Embryonic facial prominence (tissue), 1 donor: ENCODE measurements around the gene ORAI3.

Experiments used
- DNase-seq: peaks from one replicate; pipeline ENCODE4 v3.0.0-alpha.2; 2016; ENCODE audit errors: extremely low spot score

Gene ORAI3

DNA sequence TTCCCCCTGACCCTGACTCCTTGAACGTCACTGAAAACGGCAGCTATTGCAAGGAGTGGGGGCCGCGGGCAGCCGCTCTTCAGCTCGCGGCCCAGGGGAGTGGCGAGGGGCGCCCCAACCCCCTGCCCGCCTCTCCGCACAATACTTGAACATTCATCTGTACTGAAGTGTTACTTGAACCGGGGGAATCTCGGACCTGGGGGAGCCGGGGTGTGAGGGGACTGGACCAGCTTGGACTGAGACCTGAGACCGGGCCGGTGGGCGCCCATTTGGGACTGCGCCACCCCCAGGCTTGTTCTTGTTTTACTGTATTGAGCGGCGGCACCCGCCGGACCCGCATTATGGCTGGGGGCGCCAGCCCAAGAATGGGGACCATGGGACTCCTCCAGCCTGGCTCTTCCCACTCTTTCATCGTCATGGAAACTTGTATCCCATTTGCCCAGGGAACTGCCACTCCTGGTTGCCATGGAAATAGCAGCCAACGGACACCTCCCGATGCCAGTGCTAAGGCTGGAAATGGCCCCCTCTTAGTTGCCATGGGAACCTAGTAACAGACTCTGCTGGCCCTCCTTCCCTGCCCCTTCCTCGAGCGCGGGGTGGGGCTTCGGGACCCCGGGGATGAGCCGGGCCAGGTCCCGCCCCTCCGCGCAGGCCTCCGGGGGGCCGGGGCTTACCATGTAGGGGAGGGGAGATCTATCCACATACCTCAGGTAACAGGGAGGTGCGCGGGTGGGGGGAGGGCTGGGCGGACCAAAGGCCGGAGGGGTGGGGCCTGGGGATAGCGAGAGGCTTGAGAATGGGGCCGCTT is 805 bp upstream of the ORAI3 start:
- peak; percentile 99 for DNase-seq

DNA sequence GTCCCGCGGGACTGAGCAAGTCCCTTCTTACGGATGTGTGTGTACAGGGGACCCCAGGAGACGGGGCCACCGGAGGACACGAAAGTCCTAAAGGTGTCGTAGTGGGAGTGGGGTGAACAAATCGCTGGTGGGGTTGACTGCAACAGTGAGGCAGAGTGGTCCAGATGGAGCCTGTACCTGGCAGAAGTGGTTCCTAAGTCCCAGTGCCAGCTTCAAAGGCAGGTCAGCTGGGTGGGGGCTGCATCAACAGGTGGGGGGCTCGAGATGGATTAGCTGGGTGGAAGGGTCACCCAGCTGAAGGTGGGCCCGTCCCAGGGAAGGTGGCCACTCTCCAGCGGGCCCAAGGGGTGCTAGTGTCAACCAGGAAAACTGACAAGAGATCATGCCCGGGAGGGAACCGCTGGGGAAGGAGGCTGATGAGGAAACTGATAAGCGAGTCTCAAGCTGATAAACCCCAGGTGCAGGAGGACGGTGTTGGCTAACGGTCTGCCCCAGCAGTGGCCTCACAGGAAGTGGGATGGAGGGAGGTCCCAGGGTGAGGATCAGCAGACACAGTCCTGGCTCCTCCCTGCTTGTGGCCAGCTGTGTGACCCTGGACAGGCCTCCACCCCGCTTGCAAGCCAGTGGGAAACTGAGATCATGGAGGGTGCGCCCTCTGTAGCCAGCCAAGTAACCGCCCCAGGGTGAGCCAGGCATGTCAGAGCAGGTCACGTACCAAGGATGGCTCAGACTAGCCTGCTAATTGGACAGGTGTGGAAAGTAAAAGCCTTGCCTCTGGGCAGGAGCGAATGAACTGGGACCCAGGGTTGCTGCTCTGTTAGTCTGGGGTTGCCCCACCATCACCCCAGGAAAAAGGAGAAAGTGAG is 1.0 kb downstream of the ORAI3 start:
- no peak for DNase-seq

DNA sequence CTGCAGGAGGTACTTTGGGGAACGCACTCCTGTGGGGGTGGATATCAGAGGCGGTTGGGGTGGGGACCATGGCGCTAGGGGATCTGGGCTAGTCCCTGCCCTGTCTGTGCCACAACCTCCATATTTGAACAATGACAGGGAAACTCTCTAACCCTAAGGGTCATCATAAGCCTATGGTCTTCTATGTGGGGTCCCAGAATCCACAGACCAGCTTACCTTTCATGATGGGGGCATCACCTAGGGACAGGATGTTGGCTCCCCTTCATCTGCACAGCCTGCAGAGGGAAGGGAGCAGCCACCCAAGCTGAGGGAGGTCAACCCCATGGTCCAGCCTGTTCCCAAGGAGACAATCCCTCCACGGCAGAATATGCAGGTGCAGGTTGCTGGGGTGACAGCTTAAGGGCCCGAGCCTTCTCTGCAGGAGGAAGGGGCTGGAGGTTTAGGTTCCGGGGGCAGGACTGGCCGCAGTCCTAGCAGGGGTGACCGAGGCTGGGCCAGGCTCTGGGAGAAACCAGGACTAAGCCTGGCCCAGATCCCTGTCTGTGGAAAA is 1.7 kb downstream of the ORAI3 start:
- no peak for DNase-seq

DNA sequence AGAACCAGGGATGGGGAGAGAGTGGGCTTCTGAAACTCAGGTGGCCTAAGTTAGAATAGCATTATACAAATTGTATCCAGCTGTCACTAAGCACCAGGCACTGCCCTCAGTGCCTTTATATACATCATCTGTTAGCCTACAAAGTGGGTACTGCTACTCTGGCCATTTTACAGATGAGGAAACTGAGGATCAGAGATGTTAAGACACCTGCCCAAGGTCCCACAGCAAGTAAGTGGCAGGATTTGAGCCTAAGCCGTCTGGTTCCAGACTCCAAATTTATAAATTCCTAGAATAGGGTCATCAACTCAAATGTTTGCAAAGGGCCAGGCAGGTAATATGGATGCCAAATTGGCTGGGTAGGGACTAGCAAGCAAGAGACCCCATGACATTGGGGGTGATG is 2.3 kb downstream of the ORAI3 start:
- DNase-seq = no peak

DNA sequence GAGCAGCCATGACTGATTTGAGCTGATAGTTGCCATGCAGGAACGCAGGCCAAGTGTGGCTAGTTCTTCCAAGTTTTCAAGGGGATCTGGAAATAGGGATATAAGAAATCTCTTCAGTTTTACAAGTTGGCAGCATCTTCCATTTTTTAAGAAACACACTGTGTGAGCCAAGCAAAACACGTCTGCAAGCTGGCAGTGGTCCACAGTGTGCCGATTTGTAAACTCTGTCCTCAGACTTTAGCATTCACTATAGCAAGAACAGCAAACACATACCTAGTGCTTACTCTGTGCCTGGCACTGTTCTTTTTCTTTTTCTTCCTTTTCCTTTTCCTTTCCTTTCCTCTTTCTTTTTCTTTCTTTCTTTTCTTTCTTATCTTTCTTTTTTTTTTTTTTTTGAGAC is 2.9 kb downstream of the ORAI3 start:
- DNase-seq = no peak

DNA sequence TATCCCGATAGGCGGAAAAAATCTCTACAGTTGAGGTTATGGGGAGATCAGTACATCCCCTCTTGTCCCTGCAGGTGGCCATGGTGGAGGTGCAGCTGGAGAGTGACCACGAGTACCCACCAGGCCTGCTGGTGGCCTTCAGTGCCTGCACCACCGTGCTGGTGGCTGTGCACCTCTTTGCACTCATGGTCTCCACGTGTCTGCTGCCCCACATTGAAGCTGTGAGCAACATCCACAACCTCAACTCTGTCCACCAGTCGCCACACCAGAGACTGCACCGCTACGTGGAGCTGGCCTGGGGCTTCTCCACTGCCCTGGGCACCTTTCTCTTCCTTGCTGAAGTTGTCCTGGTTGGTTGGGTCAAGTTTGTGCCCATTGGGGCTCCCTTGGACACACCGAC is 4.2 kb downstream of the ORAI3 start:
- no peak for DNase-seq

DNA sequence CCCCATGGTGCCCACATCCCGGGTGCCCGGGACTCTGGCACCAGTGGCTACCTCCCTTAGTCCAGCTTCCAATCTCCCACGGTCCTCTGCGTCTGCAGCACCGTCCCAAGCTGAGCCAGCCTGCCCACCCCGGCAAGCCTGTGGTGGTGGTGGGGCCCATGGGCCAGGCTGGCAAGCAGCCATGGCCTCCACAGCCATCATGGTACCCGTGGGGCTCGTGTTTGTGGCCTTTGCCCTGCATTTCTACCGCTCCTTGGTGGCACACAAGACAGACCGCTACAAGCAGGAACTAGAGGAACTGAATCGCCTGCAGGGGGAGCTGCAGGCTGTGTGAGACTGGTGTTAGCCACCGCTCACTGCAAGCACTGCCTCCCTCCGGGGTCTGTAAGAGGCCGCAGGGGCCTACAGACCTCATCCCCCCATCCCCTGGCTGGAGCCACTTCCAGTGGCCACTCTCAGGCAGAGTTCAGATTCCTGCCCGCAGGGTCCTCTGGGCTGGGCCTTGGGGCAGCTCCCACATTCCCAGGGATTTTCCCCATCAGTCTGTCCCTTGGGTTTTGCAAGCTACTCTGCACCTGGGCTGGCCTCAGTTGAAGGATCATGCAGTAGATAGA is 4.8 kb downstream of the ORAI3 start:
- no peak for DNase-seq

DNA sequence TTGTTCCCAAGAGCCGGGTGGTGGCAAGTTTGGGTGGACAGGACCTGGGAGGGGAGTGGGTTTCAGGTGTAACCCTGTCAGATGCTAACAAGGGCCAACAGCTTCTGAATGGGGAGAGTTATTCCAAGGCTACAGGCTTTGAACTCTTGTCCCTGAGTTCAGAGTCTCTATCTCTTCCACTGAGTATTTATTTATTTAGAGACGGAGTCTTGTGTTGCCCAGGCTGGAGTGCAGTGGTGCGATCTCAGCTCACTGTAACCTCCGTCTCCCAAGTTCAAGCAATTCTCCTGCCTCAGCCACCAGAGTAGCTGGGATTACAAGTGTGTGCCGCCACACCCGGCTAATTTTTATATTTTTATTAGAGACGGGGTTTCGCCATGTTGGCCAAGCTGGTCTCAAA is 6.1 kb downstream of the ORAI3 start:
- no peak for DNase-seq

DNA sequence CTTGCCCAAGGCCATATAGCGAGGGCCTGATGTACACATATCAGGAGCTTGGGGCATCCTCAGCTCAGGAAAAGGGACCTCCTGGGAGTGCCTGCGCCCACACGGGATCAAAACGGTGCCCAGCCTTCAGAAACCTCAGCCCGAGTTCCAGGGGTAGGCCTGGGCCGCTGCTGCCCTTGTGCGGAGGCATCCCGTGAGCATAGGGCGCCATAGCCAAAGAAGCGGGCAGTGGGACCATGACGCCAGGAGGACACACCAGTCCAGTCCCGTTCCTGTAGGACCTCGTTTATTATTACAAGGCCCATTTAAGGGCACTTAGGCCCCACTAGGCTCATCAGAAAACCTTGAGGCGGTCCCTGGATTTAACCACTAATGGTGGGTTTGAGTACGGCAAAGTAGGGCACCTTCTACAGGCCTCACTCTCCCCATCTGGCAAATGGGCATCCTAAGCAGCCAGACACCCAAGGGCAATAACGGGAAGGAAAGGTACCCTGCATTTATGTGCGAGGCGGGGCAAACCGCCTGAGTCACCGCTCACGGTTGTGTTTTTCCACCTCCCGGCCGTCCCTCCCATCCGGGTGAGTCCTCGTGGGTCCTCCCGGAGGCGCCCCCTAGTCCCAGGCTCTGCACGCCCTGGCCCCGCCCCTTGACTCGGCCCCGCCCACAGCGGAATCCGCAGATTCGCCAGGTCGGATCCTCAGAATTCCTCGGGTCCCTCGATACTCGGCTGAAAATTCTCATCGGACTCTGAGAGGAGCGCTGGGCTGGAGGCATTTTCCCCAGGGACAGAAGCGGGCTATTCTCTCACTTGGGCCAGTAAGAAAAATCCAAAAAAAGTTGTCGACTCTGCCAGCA is 8.0 kb downstream of the ORAI3 start:
- peak; percentile 52 for DNase-seq

DNA sequence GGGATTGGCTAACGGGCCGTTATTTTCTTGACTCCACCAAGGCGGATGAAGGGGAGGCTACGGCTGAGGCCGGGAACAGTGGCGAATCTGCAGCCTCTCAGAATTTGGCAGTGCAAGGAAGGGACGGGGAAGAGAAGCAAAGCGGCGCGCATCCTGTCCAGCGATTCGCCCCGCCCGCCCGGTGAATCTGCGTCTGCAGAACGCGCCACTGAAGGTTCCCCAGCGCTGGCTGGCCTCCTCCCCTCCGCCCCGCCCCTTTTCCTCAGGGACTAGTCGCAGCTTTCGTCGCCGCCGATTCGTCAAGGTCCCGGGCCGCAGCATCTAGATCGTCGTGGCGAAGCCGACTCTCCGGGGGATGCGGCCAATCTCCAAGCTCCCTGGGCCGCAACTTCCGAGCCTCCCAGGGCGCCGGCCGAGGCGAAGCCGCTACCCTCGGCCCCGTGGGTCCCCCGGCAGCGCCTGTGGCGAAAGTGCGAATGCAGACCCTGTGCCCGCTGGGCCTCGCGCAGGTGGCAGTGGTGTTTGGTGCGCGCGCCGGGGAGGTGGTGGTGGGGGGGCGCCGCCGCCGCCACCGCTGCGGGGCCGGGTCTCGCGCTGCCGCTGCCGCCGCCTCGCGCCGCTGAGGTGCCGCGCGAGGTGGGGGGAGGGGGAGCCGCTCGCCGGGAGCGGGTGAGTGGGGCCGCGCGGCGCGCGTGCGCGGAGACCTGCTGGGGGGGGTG is 8.7 kb downstream of the ORAI3 start, which contains the start of gene SETD1A:
Gene SETD1A (plus strand): TSS at position 299 of the 719 bp plus-strand sequence. CDS start 978 bp downstream, outside the sequence.
- peak; percentile 93 for DNase-seq

DNA sequence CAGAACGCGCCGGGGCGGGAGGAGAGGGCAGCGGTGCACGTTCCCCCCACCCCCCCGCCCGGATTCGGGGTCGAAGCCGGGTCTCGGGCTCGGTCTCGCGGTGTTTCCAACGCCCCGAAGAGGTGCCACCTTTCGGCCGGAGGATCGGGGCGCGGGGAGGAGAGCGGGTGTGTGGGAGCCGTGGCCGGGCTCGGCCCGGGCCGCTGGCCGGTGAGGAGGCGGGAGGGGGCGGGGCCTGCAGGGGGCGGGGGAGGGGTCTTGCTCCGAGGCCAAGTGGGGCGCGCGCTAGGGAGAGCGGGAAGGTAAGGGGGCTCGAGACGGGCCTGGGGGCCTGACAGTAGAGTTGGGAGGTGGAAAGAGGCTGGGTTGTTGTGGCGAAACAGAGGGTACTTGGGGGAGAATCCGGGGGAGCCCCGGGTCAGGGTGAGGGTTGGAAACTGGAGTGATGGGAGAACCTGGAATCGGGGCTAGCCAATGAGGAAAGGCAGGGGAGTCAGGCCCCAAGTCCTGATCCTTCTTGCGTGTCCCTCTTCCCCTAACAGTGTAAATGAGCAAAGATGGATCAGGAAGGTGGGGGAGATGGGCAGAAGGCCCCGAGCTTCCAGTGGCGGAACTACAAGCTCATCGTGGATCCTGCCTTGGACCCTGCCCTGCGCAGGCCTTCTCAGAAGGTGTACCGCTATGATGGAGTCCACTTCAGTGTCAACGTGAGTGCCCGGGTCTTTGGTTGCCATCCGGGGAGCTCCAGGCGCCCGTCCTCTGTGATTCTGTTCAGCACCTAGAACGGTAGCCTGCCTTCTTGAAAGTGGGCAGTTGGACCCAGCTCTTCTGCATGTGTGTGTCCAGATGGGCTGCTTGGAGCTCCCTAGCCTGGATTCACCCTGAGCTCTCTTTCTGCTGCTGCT is 9.6 kb downstream of the ORAI3 start:
- no peak for DNase-seq

DNA sequence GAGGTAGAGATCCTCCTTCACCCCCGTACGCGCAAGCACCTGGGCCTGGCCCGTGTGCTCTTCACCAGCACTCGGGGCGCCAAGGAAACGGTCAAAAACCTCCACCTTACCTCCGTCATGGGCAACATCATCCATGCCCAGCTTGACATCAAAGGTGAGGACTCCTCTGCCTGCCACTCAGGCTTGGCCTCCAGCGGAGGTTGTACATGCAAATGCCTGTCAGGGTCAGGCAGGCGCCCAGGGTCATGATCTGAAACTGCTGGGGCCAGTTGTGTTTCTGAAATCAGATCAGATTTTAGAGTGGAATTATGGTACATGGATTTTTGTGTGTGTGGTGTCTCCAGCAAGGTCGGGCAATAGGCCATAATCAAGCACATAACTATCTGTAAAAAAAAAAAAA is 12.5 kb downstream of the ORAI3 start:
- DNase-seq = no peak

DNA sequence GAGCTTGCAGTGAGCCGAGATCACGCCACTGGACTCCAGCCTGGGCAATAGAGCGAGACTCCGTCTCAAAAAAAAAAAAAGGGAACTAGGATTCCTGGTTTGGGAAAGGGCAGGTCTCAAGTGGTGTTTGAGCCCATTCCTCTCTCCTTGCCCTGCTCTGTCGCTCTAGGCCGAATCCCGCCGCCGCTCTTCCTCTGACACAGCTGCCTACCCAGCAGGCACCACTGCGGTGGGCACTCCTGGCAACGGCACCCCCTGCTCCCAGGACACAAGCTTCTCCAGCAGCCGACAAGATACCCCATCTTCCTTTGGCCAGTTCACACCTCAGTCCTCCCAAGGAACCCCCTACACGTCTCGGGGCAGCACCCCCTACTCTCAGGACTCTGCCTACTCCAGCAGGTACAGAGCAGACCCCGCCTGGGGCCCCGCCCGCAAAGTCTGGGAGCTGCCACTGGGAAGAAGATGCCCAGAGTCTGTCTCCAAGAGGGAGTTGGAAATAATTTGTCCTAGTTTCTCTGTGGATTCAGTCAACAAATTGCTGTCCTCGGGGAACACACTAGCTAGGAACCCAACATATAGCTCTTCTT is 15.2 kb downstream of the ORAI3 start:
- DNase-seq = no peak

DNA sequence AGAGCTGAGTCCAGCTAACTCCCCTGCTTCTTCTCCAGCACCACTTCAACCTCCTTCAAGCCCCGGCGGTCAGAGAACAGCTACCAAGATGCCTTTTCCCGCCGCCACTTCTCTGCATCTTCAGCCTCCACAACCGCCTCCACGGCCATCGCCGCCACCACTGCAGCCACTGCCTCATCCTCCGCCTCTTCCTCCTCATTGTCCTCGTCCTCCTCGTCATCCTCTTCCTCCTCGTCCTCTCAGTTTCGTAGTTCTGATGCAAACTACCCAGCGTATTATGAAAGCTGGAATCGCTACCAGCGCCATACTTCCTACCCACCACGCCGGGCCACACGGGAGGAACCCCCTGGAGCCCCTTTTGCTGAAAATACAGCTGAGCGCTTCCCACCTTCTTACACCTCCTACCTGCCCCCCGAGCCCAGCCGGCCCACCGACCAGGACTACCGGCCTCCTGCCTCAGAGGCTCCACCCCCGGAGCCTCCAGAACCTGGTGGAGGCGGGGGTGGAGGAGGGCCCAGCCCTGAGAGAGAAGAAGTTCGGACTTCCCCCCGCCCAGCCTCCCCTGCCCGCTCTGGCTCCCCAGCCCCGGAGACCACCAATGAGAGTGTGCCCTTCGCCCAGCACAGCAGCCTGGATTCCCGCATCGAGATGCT is 15.8 kb downstream of the ORAI3 start:
- DNase-seq = no peak

DNA sequence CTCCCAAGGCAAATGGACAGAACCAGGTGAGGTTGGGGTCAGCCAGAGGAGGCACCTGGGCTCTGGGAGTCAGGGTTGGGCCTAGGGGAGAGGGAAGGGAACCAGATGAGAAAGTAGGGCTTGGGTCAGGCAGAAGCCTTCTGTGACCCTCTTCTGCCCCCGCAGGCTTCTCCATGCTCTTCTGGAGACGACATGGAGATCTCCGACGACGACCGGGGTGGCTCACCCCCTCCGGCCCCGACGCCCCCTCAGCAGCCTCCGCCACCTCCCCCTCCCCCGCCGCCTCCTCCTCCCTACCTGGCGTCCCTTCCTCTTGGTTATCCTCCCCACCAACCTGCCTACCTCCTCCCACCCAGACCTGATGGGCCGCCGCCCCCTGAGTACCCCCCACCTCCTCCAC is 16.6 kb downstream of the ORAI3 start:
- DNase-seq = no peak

DNA sequence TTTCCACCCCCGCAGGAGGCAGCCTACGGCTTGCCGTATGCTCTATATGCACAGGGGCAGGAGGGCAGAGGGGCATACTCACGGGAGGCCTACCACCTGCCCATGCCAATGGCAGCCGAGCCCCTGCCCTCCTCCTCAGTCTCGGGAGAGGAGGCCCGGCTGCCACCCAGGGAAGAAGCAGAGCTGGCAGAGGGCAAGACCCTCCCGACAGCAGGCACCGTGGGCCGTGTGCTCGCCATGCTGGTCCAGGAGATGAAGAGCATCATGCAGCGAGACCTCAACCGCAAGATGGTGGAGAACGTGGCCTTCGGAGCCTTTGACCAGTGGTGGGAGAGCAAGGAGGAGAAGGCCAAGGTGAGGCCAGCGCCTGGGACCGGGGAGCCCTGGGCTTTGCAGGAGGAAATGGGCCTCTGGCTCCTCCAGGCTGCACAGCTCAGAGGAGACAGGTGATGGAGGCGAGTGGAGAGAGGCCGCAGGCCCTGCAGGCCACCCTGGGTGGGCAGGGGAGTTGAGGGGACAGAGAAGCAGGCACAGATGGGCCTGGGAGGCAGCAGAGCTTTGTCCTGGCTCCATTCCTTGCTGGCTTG is 17.3 kb downstream of the ORAI3 start:
- no peak for DNase-seq

DNA sequence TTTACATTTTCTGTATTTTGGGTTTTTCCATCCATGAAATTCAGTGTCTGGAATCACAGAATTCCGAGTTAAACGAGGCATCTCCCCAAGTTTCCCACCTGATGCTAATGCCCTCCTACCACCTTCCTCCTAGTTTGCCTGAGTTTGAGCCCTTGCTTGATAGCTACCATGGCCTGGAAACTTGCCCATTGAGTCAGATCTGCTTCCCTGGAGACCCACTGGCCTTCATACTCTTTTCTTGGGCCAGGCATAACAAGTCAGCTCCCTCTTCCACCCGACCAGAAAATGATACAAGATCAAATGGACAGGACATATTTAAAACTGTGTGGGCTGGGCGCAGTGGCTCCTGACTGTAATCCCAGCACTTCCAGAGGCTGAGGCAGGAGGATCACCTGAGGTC is 18.9 kb downstream of the ORAI3 start:
- no peak for DNase-seq

DNA sequence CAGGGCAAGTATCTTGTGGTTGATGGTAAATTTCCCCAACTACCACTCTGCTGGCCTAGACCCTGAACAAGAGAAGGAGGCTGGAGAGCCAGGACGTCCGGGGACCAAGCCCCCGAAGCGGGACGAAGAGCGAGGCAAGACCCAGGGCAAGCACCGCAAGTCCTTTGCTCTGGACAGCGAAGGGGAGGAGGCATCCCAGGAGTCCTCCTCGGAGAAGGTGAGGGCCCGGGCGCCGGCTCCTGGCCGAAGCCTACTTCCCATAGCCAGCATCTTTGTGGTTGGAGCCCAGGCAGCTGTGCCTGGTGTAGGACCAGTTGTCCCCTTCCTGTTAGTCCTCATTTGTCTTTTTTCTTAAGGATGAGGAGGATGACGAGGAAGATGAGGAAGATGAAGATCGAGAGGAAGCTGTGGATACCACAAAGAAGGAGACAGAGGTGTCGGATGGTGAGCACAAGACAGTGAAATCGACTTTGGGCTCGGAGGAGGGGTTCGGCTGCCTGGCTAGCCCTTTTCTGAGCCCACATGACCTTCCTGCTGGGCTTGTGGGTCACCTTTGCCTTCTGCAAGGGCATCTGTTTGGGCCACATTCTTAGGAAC is 20.5 kb downstream of the ORAI3 start:
- DNase-seq = no peak
